ENCODE data around the gene DCHS1. TPM values are rescaled to one million over a fixed set of nuclear protein-coding genes. Genes with fewer than 3 reads are reported as not detected.

Gene DCHS1
- total RNA-seq, 1 donor from 2014 or later = 61.4 TPM

GRCh38 chr11:6608011-6608410 is 47.6 kb downstream of the DCHS1 start:
- no peak for TF ChIP-seq CTCF (IDR thresholded peaks at IDR 0.05; ENCODE audit: unreplicated experiment)
- peak overlapping the region; percentile 98 for H3K27ac Mint-ChIP-seq
- no peaks in the 10 kb centered on the region for H3K9me3 Mint-ChIP-seq (ENCODE audit: low read depth)
- no peak overlapping the region for H3K4me3 Mint-ChIP-seq (ENCODE audit: low read depth)
- DNase-seq (ENCODE audit: low spot score, unreplicated experiment) = no peak
- peaks cover 19% of the 10 kb centered on the region for H3K36me3 Mint-ChIP-seq (ENCODE audit: insufficient read depth)
- H3K27me3 Mint-ChIP-seq = no peaks in the 10 kb centered on the region
- peaks cover 23% of the 10 kb centered on the region for H3K4me1 Mint-ChIP-seq (ENCODE audit: low read depth)

- Mint-ChIP-seq H3K4me1 (ENCODE audit: low read depth) (peaks cover 23% of the 10 kb centered on the region), H3K9me3 (ENCODE audit: low read depth) (no peaks in the 10 kb centered on the region), H3K27ac (peak overlapping the region; percentile 98), H3K27me3 (no peaks in the 10 kb centered on the region), H3K4me3 (ENCODE audit: low read depth) (peak overlapping the region; percentile 25), H3K36me3 (ENCODE audit: insufficient read depth) (peaks cover 19% of the 10 kb centered on the region)
- no peak for TF ChIP-seq CTCF (IDR thresholded peaks at IDR 0.05; ENCODE audit: unreplicated experiment)
- no peak for DNase-seq (ENCODE audit: low spot score, unreplicated experiment)
These were observed 48.3 kb downstream of the DCHS1 start for GRCh38 chr11:6607190-6607795.

GRCh38 chr11:6606471-6607189 is 49.0 kb downstream of the DCHS1 start:
- Mint-ChIP-seq H3K4me1 (ENCODE audit: low read depth) (peaks cover 23% of the 10 kb centered on the region), H3K27ac (peak overlapping the region; percentile 98), H3K9me3 (ENCODE audit: low read depth) (no peaks in the 10 kb centered on the region), H3K4me3 (ENCODE audit: low read depth) (peak overlapping the region; percentile 56), H3K36me3 (ENCODE audit: insufficient read depth) (peaks cover 19% of the 10 kb centered on the region), H3K27me3 (no peaks in the 10 kb centered on the region)
- no peak for TF ChIP-seq CTCF (IDR thresholded peaks at IDR 0.05; ENCODE audit: unreplicated experiment)
- DNase-seq (ENCODE audit: low spot score, unreplicated experiment) = peak; percentile 79

GRCh38 chr11:6604790-6605189 is 50.8 kb downstream of the DCHS1 start:
- H3K27me3 Mint-ChIP-seq = no peaks in the 10 kb centered on the region
- H3K9me3 Mint-ChIP-seq (ENCODE audit: low read depth) = no peaks in the 10 kb centered on the region
- no peak for DNase-seq (ENCODE audit: low spot score, unreplicated experiment)
- peaks cover 16% of the 10 kb centered on the region for H3K4me1 Mint-ChIP-seq (ENCODE audit: low read depth)
- H3K36me3 Mint-ChIP-seq (ENCODE audit: insufficient read depth) = peaks cover 14% of the 10 kb centered on the region
- no peak overlapping the region for H3K27ac Mint-ChIP-seq
- TF ChIP-seq CTCF (IDR thresholded peaks at IDR 0.05; ENCODE audit: unreplicated experiment) = no peak
- no peak overlapping the region for H3K4me3 Mint-ChIP-seq (ENCODE audit: low read depth)

- peaks cover 16% of the 10 kb centered on the region for H3K4me1 Mint-ChIP-seq (ENCODE audit: low read depth)
- DNase-seq (ENCODE audit: low spot score, unreplicated experiment) = no peak
- no peak overlapping the region for H3K4me3 Mint-ChIP-seq (ENCODE audit: low read depth)
- peaks cover 11% of the 10 kb centered on the region for H3K36me3 Mint-ChIP-seq (ENCODE audit: insufficient read depth)
- H3K27me3 Mint-ChIP-seq = no peaks in the 10 kb centered on the region
- no peaks in the 10 kb centered on the region for H3K9me3 Mint-ChIP-seq (ENCODE audit: low read depth)
- H3K27ac Mint-ChIP-seq = no peak overlapping the region
- no peak for TF ChIP-seq CTCF (IDR thresholded peaks at IDR 0.05; ENCODE audit: unreplicated experiment)
These were observed 51.5 kb downstream of the DCHS1 start for GRCh38 chr11:6604081-6604626.

Data from progenitor cell of endocrine pancreas (in vitro differentiated cells).